GM10266 (cell line): ENCODE measurements around the gene TPSAB1.
"Not testable (repeated sequence)": the region's sequence is repeated elsewhere in the genome, so short reads cannot be mapped to it uniquely, and the experiment has no call there.

Source experiments
- DNase-seq: peaks from one replicate; pipeline ENCODE4 v3.0.0; 2012; ENCODE audit errors: extremely low spot score
- CTCF ChIP-seq: IDR thresholded peaks from 2 replicates; pipeline ENCODE4 v1.5.1; 2012; ENCODE audit warnings: mild to moderate bottlenecking, low read depth; ENCODE audit not compliant: control insufficient read depth, insufficient read depth; ENCODE audit errors: missing control alignments

The TPSAB1 gene

DNA sequence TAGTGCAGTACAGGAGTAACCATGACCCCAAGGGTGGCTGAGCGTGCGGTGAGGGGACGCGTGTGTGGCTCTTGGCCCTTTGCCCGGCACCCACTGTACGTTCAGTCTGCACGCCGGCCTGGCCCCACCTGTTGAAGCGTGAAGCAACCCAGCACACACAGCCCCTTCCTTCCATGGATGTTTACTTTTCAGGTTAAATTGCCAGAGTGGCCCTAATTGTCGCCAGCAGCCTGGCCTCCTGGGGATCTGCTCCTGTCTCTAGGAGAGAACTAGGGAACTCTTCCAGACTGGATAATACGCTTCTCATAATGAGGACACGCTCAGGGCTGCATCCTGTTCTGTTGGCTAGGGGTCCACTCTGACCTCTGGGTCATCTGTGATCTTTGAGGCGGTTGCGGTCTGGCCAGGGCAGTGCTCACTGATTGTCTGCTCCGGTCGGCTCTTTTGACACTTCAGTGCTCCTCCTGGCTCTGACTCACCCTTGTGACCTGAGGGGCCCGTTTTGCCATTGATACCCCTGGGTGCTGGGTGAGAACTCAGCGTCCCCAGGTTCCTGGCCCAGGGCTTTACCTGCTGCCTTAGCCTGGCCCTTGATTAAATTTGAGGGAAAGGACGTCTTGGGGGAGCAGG is 43.2 kb upstream of the TPSAB1 start:
- TF ChIP-seq CTCF: no peak
- DNase-seq: no peak

DNA sequence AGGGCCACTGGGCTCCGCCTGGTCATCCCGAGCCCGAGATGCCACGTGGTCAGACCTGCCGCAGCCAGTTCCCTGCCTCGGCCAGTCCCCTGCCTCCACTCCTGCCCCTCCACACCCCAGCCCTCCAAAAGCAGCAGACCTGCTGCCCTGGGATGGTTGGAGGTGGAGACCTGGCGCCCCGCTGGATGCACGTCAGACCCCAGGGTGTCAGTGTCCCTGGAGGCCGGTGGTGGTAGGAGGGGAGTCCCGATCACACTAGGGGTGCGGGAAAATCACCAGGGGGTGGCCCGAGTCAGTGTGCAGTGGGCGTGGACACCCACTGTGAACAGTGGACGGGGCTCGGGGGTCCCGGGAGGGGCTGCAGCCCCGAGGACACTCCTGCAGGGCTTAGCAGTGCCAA is 42.3 kb upstream of the TPSAB1 start:
- no peak for TF ChIP-seq CTCF
- DNase-seq: no peak

- DNase-seq: not testable (repeated sequence)
Measured at GRCh38 chr16:1198671-1199346, 41.7 kb upstream of the TPSAB1 start.

DNA sequence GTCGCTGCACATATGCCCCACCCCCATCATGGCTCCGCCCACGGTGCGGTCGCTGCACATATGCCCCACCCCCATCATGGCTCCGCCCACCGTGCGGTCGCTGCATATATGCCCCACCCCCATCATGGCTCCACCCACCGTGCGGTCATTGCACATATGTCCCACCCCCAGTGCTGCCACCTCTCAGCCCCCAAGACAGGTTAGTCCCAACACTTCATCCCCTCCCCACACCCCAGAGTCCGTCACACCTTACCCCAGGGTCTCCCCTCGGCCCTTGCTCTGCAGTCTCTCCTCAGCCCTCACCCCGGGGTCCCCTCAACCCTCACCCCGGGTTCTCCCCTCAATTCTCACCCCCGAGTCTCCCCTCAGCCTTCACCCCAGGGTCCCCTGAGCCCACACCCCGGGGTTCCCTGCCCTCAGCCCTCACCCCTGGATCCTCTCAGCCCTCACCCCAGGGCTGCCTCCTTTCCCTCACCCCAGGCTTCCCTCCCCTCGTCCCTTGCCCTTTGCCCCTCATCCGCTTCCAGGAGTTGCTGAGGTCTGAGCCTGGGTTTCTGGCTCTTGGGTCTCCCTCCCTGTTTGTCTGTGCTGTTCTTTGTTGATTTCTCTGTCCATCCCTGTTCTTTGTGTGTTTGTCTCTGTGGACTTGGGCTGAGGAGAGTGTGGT is 41.0 kb upstream of the TPSAB1 start:
- DNase-seq: no peak
- TF ChIP-seq CTCF: no peak

DNA sequence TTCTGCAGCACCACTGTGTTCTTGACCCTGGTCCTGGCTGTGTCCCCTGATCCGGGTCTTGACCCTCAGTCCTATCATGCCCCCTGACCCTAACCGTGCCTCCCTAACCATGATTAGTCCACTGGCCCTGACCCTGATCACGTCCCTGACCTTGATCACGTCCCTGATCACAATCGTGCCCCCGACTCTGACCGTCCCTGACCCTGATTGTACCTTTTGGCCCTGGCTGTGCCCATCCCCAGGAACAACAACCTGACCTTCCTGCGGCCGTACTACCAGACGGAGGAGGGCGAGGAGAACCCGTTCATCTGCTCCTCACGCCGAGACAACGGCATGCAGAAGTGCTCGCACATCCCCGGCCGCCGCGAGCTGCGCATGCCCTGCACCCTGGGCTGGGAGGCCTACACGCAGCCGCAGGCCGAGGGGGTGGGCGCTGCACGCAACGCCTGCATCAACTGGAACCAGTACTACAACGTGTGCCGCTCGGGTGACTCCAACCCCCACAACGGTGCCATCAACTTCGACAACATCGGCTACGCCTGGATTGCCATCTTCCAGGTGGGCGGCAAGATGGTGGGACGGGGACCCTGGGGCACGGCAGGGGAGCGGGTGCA is 40.4 kb upstream of the TPSAB1 start:
- no peak for DNase-seq
- TF ChIP-seq CTCF: no peak

- DNase-seq: no peak
- no peak for TF ChIP-seq CTCF
Measured at GRCh38 chr16:1201444-1201843, 39.1 kb upstream of the TPSAB1 start.

- DNase-seq: no peak
- TF ChIP-seq CTCF: no peak
Measured at GRCh38 chr16:1202274-1202673, 38.2 kb upstream of the TPSAB1 start.
